HepG2 (cell line): ENCODE measurements around the gene AAMP. TPM values are rescaled to one million over a fixed set of nuclear protein-coding genes. Genes with fewer than 3 reads are reported as not detected.

ENCODE experiments used
- SRY ChIP-seq: sonication (generic); formaldehyde crosslinking; IDR thresholded peaks from 2 replicates; pipeline ENCODE4 v1.8.0; 2022; ENCODE audit warnings: mild to moderate bottlenecking, missing genetic modification reagents
- STAG1 ChIP-seq: sonication (generic); formaldehyde crosslinking; IDR thresholded peaks from 2 replicates; pipeline ENCODE4 v1.4.0; 2020; ENCODE audit warnings: missing genetic modification reagents
- TAF15 ChIP-seq: fragments of 200-400 bp; formaldehyde crosslinking; IDR thresholded peaks from one replicate; pipeline ENCODE4 v1.6.1; 2018; ENCODE audit warnings: mild to moderate bottlenecking, low read depth, low read length; ENCODE audit not compliant: poor library complexity, severe bottlenecking
- ZNF33B ChIP-seq: sonication (generic); formaldehyde crosslinking; IDR thresholded peaks from 2 replicates; pipeline ENCODE4 v1.5.1; 2020; ENCODE audit warnings: mild to moderate bottlenecking, missing genetic modification reagents
- ZNF407 ChIP-seq: sonication (generic); formaldehyde crosslinking; IDR thresholded peaks from one replicate; pipeline ENCODE4 v1.5.1; 2020; ENCODE audit warnings: mild to moderate bottlenecking, missing genetic modification reagents; ENCODE audit errors: not compliant biosample characterization
- ZNF431 ChIP-seq: sonication (generic); formaldehyde crosslinking; IDR thresholded peaks from 2 replicates; pipeline ENCODE4 v1.9.0; 2022; ENCODE audit warnings: missing genetic modification reagents, low read depth, mild to moderate bottlenecking, borderline replicate concordance
- ZNF550 ChIP-seq: sonication (generic); formaldehyde crosslinking; IDR thresholded peaks from 2 replicates; pipeline ENCODE4 v1.4.0; 2020; ENCODE audit warnings: mild to moderate bottlenecking, missing genetic modification reagents, borderline replicate concordance
- ZNF646 ChIP-seq: sonication (generic); formaldehyde crosslinking; IDR thresholded peaks from 2 replicates; pipeline ENCODE4 v1.9.0; 2021; ENCODE audit warnings: mild to moderate bottlenecking, missing genetic modification reagents
- ZNF710 ChIP-seq: sonication (generic); formaldehyde crosslinking; IDR thresholded peaks from 2 replicates; pipeline ENCODE4 v1.5.0; 2020; ENCODE audit warnings: mild to moderate bottlenecking, missing genetic modification reagents, borderline replicate concordance
- polyA plus RNA-seq, 8 experiments: library from polyadenylated mRNA; depleted of rRNA in 3 of 8; stranded (reverse) in 7 of 8; unstranded in 1 of 8; fragments of >200 nt; fragmentation: Illumina TruSeq in 4 of 8; extraction: Trizol in 4 of 8; gene quantifications; 2 replicates each; pipeline versions ENCODE4 v1.2.1 to v1.2.3, GENCODE V29; 2011 to 2016; ENCODE audit warnings: low read depth in 4 of 8, missing spikeins in 1 of 8, mixed read lengths in 1 of 8; ENCODE audit not compliant: insufficient read depth in 1 of 8
- total RNA-seq, 5 experiments: library from RNA; depleted of rRNA; stranded (reverse); fragments of >200 nt; fragmentation: Illumina TruSeq; extraction: Trizol; gene quantifications; 2 replicates each; pipeline ENCODE4 v1.2.3, GENCODE V29; 2016; ENCODE audit warnings: low read depth in 1 of 5

The AAMP gene
- total and polyA plus RNA-seq, 2 of the 13 experiments (the other 11 are each of a cell fraction or from before 2014, with no cell fraction given), result 110 to 186 TPM

GRCh38 chr2:218272531-218273212 lies 2.7 kb upstream of the AAMP start (continued):
- no peak for TF ChIP-seq ZNF646 (CRISPR knock-in tag)
- TF ChIP-seq STAG1 (CRISPR knock-in tag), result peak; percentile 98
- TF ChIP-seq ZNF407 (CRISPR knock-in tag), result peak; percentile 77
- no peak for TF ChIP-seq ZNF550 (CRISPR knock-in tag)
- peak; percentile 77; the same call in 1 of the 2 replicates for TF ChIP-seq ZNF33B
- 0 out of 2 replicates have a peak, but pooled peaks have one; percentile 30 for TF ChIP-seq ZNF431 (CRISPR knock-in tag)
- TF ChIP-seq TAF15, result no peak
- TF ChIP-seq ZNF710, result peak; percentile 48; the same call in 1 of the 2 replicates
- no peak for TF ChIP-seq SRY
